Eye (tissue), 1 donor: ENCODE data around the gene YAE1.

ENCODE experiments used
- DNase-seq: peaks from one replicate; pipeline ENCODE4 v3.0.0-alpha.2; 2015

The YAE1 gene

DNA sequence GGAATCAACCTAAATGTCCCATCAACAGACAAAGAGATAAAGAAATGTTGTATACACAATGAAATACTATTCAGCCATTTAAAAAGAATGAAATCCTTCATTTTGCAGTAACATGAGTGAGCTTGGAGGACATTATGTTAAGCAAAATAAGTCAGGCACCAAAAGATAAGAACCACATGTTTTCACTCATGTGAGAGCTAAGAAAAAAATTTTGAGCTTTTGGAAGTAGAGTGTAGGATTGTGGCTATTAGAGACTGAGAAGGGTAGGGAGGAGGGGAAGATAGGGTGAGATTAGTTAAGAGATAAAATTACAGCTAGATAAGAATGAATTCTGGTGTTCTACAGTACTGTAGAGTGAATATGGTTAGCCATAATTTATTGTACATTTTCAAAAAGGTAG lies 8.3 kb upstream of the YAE1 start:
- no peak for DNase-seq

DNA sequence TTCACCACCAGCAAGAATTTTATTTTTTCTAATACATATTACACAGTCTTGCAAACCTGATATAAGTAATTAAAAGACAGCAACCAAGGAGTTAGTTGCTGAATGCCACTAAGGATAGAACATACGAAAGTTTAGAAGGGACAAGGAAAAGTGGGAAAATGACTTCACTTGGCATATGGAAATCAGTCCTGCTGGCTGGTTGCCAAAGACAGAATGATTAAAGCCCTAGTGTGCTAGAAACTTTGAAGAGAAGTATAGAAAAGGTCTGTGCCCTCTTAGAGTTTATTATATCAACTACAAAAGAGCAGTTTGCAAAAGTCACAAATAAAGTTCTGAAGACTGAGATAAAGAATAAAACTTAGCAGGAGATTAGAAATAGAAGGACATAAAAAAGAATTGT lies 5.8 kb upstream of the YAE1 start:
- DNase-seq = no peak

DNA sequence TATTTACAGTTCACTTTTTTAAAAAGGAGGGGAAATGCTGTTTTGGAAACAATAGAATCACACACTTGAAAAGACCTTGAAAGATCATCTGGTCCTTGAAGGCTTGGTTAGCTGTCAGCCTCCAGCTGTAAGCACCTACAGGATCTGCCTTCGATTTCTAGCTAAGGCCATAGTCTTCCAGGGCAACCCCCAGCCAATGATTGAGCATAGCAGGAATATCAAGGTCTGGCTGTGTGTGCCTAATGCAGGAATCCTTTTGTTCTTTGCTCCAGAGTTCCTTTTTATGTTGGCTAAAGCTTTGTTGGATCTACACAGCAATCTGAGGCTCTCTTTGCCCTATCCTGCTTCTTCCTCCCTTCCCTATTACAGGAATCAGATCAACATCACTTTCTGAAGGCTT lies 5.2 kb upstream of the YAE1 start:
- DNase-seq = no peak

DNA sequence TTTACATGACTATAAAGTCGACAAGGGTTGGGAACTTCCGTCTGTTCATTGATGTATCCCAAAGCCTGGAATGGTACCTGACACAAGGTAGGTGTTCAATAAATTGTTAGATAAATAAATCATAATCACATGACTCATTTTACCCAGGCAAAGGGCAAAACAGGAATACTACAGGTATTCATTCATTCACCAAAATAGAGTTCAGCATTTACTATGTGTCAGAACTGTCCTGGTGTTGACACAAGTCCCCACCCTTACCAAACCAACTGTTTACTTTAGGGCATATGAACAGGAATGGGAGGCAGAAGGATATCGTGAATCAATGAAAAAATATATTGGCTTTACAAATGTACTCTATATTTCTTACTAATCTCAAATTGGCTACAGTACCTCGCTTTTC lies 666 bp upstream of the YAE1 start:
- no peak for DNase-seq

DNA sequence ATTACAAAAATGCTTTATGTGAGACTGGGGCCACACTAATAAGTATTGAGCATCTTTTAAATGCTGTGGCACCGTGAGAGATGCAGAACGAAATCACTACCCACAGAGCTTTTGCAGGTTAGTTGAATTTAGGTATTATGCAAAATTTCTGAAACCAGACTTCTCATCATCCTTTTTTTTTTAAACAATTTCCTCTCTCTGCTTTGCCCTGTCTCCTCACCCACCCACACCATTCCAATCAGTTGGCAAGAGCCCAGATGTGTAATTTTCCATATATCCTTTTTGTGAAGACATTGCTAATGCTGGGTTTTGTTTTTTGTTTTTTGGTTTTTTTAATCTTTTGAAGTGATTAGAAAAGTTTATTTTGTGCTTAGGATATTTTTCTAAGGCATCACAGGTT lies 1.1 kb downstream of the YAE1 start:
- no peak for DNase-seq

DNA sequence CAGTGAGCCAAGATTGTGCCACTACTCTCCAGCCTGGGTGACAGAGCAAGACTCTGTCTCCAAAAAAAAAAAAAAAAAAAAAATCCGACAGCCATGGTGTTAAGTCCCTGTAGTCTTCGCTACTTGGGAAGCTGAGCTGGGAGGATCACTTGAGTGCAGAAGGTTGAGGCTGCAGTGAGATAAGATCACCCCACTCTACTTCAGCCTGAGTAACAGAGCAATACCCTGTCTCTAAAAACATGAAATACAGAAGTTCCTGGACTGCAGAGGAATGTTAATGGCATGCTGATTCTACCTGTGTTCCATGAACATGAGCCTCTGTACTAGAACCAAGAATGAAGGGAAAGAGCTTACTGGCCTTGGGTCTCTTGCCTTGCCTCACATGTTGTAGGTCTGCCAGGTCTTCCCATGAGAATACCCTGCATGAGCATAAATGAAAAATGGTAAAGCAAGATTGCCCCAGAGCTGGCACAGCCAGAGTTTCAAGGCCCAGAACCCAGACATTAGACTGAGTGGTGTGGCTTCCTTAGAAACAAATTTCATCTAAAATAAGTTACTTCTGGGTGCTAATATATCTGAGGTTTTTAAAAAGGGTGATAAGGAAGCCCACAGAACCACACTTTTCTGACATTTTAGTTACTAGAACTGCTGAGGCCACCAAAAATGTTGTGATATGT lies 8.6 kb downstream of the YAE1 start:
- DNase-seq = no peak

DNA sequence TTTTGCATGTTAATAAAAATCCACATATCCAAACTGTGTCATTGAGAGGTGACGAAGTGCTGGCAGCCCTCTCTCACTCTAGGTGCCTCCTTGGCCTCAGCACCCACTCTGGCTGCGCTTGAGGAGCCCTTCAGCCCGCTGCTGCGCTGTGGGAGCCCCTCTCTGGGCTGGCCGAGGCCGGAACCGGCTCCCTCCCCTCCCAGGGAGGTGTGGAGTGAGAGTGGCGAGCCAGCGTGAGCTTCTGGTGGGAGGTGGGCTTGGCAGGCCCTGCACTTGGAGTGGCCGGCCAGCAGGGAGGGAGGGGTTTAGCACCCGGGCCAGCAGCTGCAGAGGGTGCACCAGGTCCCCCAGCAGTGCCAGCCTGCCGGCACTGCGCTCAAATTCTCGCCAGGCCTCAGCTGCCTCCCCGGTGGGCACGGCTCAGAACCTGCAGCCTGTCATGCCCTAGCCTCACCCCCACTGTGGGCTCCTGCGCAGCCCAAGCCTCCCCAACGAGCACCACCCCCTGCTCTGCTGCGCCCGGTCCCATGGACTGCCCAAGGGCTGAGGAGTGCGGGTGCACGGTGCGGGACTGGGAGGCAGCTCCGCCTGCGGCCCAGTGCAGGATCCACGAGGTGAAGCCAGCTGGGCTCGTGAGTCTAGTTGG lies 11.1 kb downstream of the YAE1 start:
- no peak for DNase-seq

DNA sequence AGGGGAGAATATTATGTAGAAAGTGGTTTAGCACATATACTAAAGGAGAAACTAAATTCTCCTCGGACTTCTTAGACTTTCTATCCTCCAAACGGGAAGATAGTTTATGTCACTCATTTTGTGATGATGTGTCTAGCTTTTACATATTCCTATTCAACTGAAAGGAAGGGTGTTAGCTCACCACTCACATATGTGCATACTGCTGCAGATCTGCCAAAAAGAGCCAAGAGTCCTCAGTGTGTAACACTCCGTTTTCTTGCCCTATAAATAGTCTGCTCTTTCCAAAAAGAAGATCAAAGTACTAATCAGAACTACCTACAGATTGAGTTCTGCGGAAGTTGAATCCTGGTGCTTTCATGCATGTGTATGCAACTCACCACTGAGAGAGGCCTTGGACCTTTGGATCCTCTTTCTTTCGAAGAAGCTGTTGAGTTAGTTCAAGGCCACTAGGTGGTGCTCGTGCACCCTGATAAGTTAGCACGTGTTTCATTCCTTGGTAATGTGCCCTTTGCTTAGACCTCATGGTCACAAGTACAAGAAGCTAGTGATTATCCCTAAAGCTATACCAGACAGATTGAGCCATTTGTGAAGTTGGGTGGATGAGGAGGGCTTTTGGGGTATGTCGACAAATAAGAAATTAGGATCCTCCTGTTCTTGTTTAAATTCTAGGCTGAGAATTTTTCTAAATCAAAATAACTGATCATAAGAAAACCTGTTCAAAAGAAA lies 14.1 kb downstream of the YAE1 start:
- DNase-seq = peak; percentile 95

DNA sequence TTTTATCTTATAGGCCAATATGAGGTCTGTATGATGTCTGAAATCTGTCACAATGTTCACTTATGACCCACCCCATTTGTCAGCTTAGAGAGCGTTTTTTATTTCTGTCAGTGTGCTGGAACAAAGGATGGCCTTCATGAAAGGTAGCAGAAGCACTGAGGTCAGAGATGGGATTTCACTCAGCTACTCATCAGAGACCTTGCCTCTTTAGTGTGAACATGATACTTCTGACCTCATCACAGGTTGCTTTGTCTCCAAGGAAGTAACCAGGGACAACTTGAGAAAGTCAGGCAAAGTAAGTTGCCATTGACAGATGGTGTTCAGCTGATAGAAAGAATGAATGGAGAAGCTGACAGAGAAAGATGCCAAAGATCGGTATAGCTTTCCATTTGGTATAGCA lies 16.3 kb downstream of the YAE1 start:
- no peak for DNase-seq

DNA sequence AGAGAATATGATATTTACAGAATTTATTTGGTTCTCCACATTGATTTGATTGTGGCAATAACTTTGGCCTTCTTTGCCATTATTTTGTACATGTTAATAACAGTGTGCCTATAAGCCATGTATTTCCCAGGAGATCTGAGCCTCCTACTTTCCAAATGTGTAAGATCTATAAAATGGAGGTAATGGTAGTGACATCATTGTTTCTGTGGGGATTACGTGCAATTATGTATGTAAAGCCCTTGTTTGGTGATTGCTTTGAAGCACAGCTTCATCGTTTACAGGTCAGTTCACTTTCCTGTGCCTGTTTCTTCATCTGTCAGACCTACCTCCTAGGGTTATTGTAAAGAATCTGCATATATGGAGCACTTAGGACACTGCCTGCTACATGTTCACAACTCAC lies 17.3 kb downstream of the YAE1 start:
- no peak for DNase-seq

DNA sequence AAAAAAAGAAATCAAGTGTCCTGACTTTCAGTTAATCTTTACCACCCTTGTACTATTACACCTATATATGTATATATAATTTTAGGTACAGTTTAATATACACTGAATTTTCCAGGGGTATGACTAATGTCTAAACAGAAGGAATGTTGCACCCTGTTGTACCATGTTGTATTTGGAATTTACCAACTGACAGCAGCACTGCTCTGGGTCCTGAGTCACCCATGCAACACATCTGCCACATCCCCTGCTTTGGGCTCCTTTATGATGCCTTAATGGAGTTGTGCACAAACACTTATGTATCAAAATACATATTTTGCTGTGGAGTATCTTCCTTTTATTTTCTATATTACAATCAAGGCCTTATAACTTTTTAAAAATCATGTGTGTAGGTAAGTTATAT lies 21.2 kb downstream of the YAE1 start:
- DNase-seq = no peak

DNA sequence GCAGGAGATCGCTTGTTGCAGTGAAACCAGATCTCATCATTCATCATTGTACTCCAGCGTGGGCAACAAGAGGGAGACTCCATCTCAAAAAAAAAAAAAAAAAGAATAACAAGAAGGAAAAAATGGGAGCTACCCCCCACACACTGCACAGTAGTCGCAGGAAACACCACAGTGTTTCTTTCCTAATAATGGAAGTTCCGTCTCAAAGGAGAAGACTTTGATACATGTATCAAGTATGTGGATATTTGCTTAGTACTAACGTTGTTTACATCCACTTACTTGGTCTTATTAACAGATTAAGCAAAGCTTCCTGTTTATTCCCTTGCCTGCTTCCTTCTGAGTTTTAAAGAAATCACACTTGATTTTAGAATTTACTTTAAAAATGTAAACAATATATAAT lies 22.2 kb downstream of the YAE1 start:
- DNase-seq = no peak

DNA sequence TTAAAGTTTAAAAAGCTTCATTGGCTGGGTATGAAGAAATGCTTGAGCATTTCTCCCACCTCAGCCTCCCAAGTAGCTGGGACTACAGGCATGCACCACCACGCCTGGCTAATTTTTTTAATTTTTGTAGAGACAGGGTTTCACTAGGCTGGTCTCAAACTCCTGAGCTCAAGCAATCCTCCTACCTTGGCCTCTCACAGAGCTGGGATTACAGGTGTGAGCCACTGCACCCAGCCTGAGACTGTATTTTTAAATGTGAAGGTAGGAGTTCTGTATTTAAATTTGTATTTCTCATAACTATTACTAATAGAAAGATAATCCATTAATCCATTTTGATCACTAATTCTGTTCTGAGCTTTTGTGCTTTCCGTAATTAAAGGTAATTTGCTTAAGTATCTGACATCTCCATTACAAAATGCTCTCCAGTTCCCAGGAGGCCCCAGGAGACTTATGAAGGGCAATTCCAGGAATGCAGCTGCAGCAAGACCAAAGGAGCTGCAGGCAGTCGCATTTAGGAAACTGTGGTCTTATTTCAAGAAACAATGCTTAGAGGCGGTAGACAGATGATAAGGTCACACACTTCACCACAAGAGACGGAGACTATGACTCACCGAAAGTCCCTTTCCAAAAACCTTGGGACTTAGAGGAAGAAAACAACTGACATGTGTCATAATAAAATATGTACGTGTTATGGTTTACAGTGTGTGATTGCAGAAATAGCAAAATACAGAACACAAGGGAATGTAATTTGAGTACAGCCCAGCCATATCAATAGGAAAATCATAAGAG lies 23.3 kb downstream of the YAE1 start:
- DNase-seq = peak; percentile 26

DNA sequence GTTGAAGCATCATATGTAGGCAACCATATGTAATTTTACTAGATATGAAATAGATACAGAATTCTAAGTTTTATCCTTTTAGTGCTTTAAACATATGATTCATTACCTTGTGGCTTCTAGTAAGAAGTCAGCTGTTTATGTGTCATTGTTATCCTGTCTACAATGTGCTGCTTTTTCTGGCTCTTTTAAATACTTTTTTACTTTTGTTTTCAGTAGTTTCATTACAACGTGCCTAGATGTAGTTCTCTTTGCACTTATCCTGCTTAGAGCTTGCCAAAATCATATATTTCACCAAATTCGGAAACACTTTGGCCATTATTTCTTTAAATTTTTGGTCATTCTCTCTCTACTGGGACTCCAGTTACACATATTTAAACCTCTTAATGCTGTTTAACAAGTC lies 26.4 kb downstream of the YAE1 start:
- DNase-seq = no peak

DNA sequence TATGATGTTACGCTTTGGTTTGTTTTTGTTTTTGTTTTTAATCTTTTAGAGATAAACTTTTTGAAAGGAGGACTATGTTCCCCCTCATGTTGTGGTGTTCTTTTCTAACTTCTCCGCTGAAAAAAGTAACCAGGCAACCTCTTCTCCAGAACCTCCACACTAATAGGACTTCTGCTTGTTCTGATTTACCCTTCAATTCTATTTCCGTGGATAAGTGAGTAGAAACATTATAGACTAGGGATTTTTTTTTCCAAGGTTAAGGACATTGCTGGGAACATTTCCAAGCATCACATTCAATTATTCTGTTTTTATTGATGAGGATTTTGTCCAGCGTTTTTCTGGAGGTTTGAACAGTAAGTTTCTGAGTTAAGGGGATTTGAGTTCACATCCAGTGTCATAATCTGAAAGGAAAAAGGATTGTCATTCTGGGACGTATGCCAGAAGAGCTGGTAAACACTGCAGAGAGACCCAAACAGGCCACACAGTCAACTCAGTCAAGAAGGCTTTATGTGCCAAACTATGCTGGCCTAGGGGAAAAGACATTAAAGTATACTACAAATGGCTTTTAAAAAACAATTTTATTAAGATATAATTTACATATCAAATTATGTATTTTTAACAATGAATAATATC lies 28.9 kb downstream of the YAE1 start:
- peak; percentile 56 for DNase-seq

DNA sequence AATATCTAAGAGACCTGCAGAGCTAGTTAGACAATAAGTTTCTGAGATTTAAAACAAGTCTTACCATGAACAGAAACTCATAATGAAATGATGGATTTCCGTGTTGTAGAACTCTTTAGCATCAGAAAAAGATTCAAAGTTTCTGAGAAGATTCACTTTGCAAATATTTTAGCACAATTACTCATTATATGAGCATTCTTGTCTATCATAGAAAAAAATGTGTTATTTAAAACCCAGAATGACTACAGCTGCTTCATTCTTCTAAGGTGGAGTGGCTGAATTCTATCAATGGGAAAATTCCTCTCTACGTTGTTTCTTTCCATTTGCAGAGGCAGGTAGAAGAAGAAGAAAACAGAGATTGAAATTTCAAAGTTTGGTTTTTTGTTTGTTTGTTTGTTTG lies 36.1 kb downstream of the YAE1 start:
- DNase-seq = no peak

DNA sequence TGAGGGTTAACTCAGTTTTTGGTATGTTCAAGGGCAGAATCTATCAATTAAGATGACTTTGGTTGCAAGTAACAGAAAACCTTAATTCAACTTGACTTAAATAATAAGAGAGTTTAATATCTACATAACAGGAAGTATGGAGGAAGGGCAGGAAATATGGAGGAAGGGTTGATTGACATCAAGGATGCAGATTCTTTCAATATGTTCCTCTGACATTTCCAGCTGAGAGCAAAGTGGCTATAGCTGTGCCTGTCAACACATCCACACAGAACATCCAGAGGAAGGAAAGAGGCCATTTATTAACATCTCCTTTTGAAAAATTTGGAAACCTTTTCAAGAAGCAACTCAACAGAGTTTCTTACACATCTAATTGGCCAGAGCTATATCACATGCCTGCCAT lies 37.7 kb downstream of the YAE1 start:
- DNase-seq = no peak

DNA sequence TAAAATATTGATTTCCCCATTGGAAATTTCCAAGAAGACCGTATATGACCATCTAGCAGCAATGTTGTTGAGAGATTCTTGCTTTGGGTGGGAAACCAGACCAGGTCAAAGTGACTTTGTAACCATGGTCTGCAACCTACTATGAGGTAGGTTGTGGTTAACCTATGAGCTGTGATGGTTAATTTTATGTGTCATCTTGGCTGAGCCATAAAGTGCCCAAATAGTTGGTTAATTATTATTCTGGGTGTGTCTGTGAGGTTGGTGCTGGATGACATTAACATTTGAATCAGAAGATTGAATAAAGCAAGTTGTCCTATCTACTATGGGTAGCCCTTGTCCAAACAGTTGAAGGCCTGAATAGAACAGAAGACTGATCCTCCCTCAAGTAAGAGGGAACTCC lies 38.9 kb downstream of the YAE1 start:
- no peak for DNase-seq

DNA sequence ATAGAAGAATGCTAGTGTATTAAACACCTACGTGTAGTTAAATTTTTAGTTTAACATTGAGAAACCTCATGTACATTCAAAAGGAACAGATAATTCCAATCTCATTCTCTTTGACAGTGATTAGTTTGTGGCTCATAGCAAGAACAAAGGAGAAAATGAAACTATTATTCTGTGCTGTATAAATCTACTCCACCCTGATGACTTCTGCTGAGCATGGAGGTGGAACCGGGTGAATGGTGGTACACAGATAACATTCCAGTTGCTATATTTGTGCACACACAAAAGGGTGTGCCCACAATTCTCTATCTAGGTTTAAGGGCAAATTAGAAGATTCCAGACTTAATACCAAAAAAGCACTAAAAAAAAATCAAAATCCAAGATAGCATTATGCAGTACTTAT lies 40.1 kb downstream of the YAE1 start:
- no peak for DNase-seq

DNA sequence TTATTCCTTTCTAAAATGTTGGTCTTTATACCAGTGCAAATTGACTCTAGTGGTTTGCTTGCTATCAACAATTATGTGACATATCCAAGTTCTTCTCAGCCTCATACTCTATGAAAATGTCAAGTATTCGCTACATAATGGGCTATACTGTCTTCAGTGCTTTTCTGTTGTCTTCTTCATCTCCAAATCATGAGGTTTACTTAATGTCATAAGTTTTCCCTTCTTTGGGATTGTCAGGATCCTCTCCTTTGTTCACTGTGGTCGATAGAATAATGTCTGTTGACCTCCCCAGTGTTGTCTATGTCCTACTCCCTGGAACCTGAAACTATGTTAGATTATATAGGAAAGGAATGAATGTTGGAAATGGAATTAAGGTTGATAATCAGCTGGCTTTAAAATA lies 40.7 kb downstream of the YAE1 start:
- DNase-seq = no peak

DNA sequence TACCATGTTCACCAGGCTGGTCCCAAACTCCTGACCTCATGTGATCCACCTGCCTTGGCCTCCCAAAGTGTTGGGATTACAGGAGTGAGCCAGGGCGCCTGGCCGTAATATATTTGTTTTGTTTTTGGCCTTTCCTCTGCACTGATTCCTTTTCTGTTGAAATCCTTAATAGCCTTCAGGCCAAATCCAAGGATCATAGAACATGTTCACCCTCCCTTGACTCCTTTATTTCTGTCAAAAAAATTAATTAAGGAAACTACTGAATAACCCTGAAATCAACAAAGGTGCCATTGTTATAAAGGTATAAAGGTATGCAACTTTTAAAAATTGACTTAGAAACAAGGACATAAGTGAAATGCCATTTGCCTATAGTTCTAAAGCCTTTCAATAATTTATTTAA lies 41.7 kb downstream of the YAE1 start:
- no peak for DNase-seq

DNA sequence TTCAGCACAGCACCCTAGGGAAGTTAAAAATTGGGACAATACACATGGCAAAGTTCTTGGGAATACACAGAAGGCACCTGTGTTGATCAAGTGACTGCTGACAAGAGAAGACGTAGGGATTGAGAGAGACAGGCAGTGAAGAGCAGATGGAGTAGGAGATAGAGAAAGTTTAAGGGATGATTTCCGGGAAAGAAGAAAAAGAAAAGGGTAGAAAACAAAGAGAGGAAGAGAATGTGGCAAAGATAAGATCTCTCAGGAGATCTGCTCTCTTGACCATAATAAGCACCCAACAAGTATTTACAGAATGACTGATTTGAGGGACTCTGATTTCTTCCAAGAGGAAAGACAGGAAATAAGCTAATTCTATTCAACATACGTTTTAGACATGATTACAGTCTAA lies 42.1 kb downstream of the YAE1 start:
- peak; percentile 14 for DNase-seq
